Uterus (tissue), 2 donors: Measurements from ENCODE around the gene RCN1.

Source experiments
- CTCF ChIP-seq, 4 experiments: fragments of 200-600 bp in 2 of 4; fragments of 450-650 bp in 2 of 4; sonication (generic) in 2 of 4; IDR thresholded peaks; one replicate each; pipeline ENCODE4 v1.5.1; 2016 to 2019; ENCODE audit warnings: antibody characterized with exemption in 4 of 4, mild to moderate bottlenecking in 2 of 4, moderate library complexity in 1 of 4
- POLR2A ChIP-seq, 2 donors: fragments of 450-650 bp; IDR thresholded peaks; one replicate each; pipeline ENCODE4 v1.6.1; 2016; ENCODE audit warnings: antibody characterized with exemption in 2 of 2, mild to moderate bottlenecking in 1 of 2, moderate library complexity in 1 of 2

DNA sequence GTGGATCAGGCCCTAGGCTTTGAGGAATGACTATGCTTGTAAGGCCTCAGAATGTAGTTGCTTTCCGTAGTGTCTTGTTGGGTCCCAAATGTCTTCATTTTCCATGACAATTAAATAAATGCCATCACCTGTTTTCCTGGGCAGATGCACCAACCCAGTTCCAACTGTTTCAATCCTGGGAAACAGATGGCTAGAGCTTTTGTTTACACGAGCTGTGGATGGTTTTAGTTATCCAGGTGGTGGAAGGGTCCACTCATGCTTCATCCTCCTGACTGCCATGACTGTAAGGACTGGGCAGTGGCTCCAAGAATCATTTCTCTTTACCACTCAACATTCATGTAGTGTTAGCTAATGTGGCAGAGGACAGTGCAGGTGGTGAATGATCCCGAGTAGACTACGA is 8.6 kb downstream of the RCN1 start:
- TF ChIP-seq CTCF (IDR thresholded peaks at IDR 0.05) = no peak
- TF ChIP-seq POLR2A (IDR thresholded peaks at IDR 0.05) = no peak
